Glutamatergic neuron (in vitro differentiated cells): ENCODE measurements around the gene LRCH1. TPM values are rescaled to one million over a fixed set of nuclear protein-coding genes. Genes with fewer than 3 reads are reported as not detected.

Source experiments
- DNase-seq: peaks from one replicate; pipeline ENCODE4 v3.0.0; 2022
- H3K27ac Mint-ChIP-seq: one replicate; pipeline ENCODE4 v1.8.0; 2020; ENCODE audit warnings: mild to moderate bottlenecking, mixed read lengths, inconsistent platforms; ENCODE audit not compliant: unreplicated experiment
- H3K27me3 Mint-ChIP-seq: one replicate; pipeline ENCODE4 v1.8.0; 2020; ENCODE audit warnings: mild to moderate bottlenecking, moderate library complexity, mixed read lengths, inconsistent platforms; ENCODE audit not compliant: unreplicated experiment
- H3K36me3 Mint-ChIP-seq: one replicate; pipeline ENCODE4 v1.8.0; 2020; ENCODE audit warnings: mild to moderate bottlenecking, mixed read lengths, inconsistent platforms; ENCODE audit not compliant: unreplicated experiment
- H3K4me1 Mint-ChIP-seq: one replicate; pipeline ENCODE4 v1.8.0; 2020; ENCODE audit warnings: mild to moderate bottlenecking, low read depth, mixed read lengths, inconsistent platforms; ENCODE audit not compliant: unreplicated experiment
- H3K4me3 Mint-ChIP-seq: one replicate; pipeline ENCODE4 v1.8.0; 2020; ENCODE audit warnings: mild to moderate bottlenecking, mixed read lengths, inconsistent platforms; ENCODE audit not compliant: unreplicated experiment
- H3K9me3 Mint-ChIP-seq: one replicate; pipeline ENCODE4 v1.8.0; 2020; ENCODE audit warnings: mild to moderate bottlenecking, moderate library complexity, mixed read lengths, inconsistent platforms; ENCODE audit not compliant: unreplicated experiment
- CTCF ChIP-seq: fragments of 200-600 bp; sonication (generic); IDR thresholded peaks from one replicate; pipeline ENCODE4 v1.5.0; 2021; ENCODE audit not compliant: partially characterized antibody, unreplicated experiment
- total RNA-seq: library from RNA; stranded (reverse); fragmentation: NEBNext Ultra II Directional; extraction: Animal tissue kit (Norgen Biotek cat#: 25700); gene quantifications from one replicate; pipeline ENCODE4 v1.2.1, GENCODE V29; 2021; ENCODE audit not compliant: unreplicated experiment

Gene LRCH1
- total RNA-seq, 1 donor from 2014 or later, result 40.6 TPM

- Mint-ChIP-seq H3K27ac (no peak overlapping the region), H3K36me3 (no peaks in the 10 kb centered on the region), H3K4me3 (no peak overlapping the region), H3K27me3 (peaks cover 6% of the 10 kb centered on the region), H3K9me3 (peaks cover 5% of the 10 kb centered on the region), H3K4me1 (peaks cover 38% of the 10 kb centered on the region)
- DNase-seq, result no peak
- no peak for TF ChIP-seq CTCF
Observed at GRCh38 chr13:46580362-46580839, 27.4 kb downstream of the LRCH1 start.

GRCh38 chr13:46582190-46582589, 29.2 kb downstream of the LRCH1 start:
- H3K9me3 Mint-ChIP-seq, result peaks cover 3% of the 10 kb centered on the region
- peaks cover 44% of the 10 kb centered on the region for H3K4me1 Mint-ChIP-seq
- TF ChIP-seq CTCF, result no peak
- peak overlapping the region; percentile 28 for H3K27ac Mint-ChIP-seq
- H3K4me3 Mint-ChIP-seq, result no peak overlapping the region
- H3K27me3 Mint-ChIP-seq, result peaks cover 6% of the 10 kb centered on the region
- H3K36me3 Mint-ChIP-seq, result no peaks in the 10 kb centered on the region
- DNase-seq, result no peak

GRCh38 chr13:46586751-46587514, 34.0 kb downstream of the LRCH1 start:
- Mint-ChIP-seq H3K27me3 (peaks cover 1% of the 10 kb centered on the region), H3K36me3 (no peaks in the 10 kb centered on the region), H3K27ac (no peak overlapping the region), H3K4me1 (peaks cover 25% of the 10 kb centered on the region), H3K4me3 (no peak overlapping the region), H3K9me3 (peaks cover 3% of the 10 kb centered on the region)
- DNase-seq, result no peak
- no peak for TF ChIP-seq CTCF

GRCh38 chr13:46587807-46588418, 34.9 kb downstream of the LRCH1 start:
- peaks cover 3% of the 10 kb centered on the region for H3K9me3 Mint-ChIP-seq
- no peaks in the 10 kb centered on the region for H3K36me3 Mint-ChIP-seq
- peaks cover 22% of the 10 kb centered on the region for H3K4me1 Mint-ChIP-seq
- no peak overlapping the region for H3K27ac Mint-ChIP-seq
- TF ChIP-seq CTCF, result no peak
- no peaks in the 10 kb centered on the region for H3K27me3 Mint-ChIP-seq
- no peak for DNase-seq
- no peak overlapping the region for H3K4me3 Mint-ChIP-seq

GRCh38 chr13:46592385-46592784, 39.4 kb downstream of the LRCH1 start:
- H3K27ac Mint-ChIP-seq, result no peak overlapping the region
- no peak for DNase-seq
- TF ChIP-seq CTCF, result no peak
- no peaks in the 10 kb centered on the region for H3K9me3 Mint-ChIP-seq
- H3K4me3 Mint-ChIP-seq, result no peak overlapping the region
- H3K4me1 Mint-ChIP-seq, result peaks cover 20% of the 10 kb centered on the region
- H3K36me3 Mint-ChIP-seq, result no peaks in the 10 kb centered on the region
- no peaks in the 10 kb centered on the region for H3K27me3 Mint-ChIP-seq
